K562 (cell line): ENCODE data around the gene DBF4B.

Source experiments
- ATF6 ChIP-seq: sonication (generic); formaldehyde crosslinking; IDR thresholded peaks from 2 replicates; pipeline ENCODE4 v1.4.0; 2020; ENCODE audit warnings: mild to moderate bottlenecking, missing genetic modification reagents
- EZH2 ChIP-seq: IDR thresholded peaks from 2 replicates; pipeline ENCODE4 v1.6.1; 2012; ENCODE audit warnings: low read depth, mild to moderate bottlenecking, inconsistent platforms, low read length, borderline replicate concordance
- FOXA1 ChIP-seq: fragments of 450-650 bp; IDR thresholded peaks from 2 replicates; pipeline ENCODE4 v1.6.1; 2016; ENCODE audit warnings: mild to moderate bottlenecking, borderline replicate concordance
- TF ChIP-seq, protein P1 (sequence below): sonication (generic); formaldehyde crosslinking; IDR thresholded peaks from 2 replicates; pipeline ENCODE4 v1.8.1; 2023; ENCODE audit warnings: mild to moderate bottlenecking, missing genetic modification reagents

GRCh38 chr17:44769230-44769629, 60.8 kb downstream of the DBF4B start:
- TF ChIP-seq ATF6 (CRISPR knock-in tag) (no peak), EZH2 (no peak), FOXA1 (no peak)
- TF ChIP-seq, protein P1, sequence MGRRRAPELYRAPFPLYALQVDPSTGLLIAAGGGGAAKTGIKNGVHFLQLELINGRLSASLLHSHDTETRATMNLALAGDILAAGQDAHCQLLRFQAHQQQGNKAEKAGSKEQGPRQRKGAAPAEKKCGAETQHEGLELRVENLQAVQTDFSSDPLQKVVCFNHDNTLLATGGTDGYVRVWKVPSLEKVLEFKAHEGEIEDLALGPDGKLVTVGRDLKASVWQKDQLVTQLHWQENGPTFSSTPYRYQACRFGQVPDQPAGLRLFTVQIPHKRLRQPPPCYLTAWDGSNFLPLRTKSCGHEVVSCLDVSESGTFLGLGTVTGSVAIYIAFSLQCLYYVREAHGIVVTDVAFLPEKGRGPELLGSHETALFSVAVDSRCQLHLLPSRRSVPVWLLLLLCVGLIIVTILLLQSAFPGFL (CRISPR knock-in tag), result no peak
